Neural progenitor cell (in vitro differentiated cells): ENCODE results near the gene NUMB. TPM values are rescaled to one million over a fixed set of nuclear protein-coding genes. Genes with fewer than 3 reads are reported as not detected.
A peak's percentile ranks its signal among the peaks of the same experiment; 100 is the strongest.

Experiments used
- DNase-seq: peaks from one replicate; pipeline ENCODE4 v3.0.0-alpha.2; 2016; ENCODE audit warnings: low spot score
- H2AFZ ChIP-seq: fragments of 200-600 bp; sonication (generic); replicated peaks from 2 replicates; pipeline ENCODE4 v1.6.1; 2016; ENCODE audit warnings: antibody characterized with exemption
- H3F3A ChIP-seq: fragments of 200-600 bp; sonication (generic); 2 replicates; pipeline ENCODE4 v1.6.1; 2016; ENCODE audit warnings: antibody characterized with exemption, low read depth
- H3K27ac ChIP-seq: fragments of 200-600 bp; sonication (generic); 2 replicates; pipeline ENCODE4 v1.5.1; 2016; ENCODE audit warnings: mild to moderate bottlenecking
- H3K27me3 ChIP-seq: fragments of 200-600 bp; sonication (generic); 2 replicates; pipeline ENCODE4 v1.6.1; 2016; ENCODE audit warnings: mild to moderate bottlenecking, moderate library complexity
- H3K36me3 ChIP-seq: fragments of 200-600 bp; sonication (generic); 2 replicates; pipeline ENCODE4 v1.5.1; 2016
- H3K4me1 ChIP-seq: fragments of 200-600 bp; sonication (generic); 2 replicates; pipeline ENCODE4 v1.6.1; 2016; ENCODE audit warnings: mixed run types
- H3K4me2 ChIP-seq: fragments of 200-600 bp; sonication (generic); 2 replicates; pipeline ENCODE4 v1.6.1; 2016
- H3K4me3 ChIP-seq: fragments of 200-600 bp; sonication (generic); 2 replicates; pipeline ENCODE4 v1.5.1; 2016
- H3K79me2 ChIP-seq: fragments of 200-600 bp; sonication (generic); 2 replicates; pipeline ENCODE4 v1.6.1; 2016; ENCODE audit warnings: low read depth
- H3K9ac ChIP-seq: fragments of 200-600 bp; sonication (generic); 2 replicates; pipeline ENCODE4 v1.6.1; 2016
- H3K9me3 ChIP-seq: fragments of 200-600 bp; sonication (generic); 2 replicates; pipeline ENCODE4 v1.5.1; 2016; ENCODE audit warnings: low read depth
- H4K20me1 ChIP-seq: fragments of 200-600 bp; sonication (generic); 2 replicates; pipeline ENCODE4 v1.6.1; 2016; ENCODE audit warnings: low read depth
- H3K27ac Mint-ChIP-seq: 3 replicates; pipeline ENCODE4 v1.8.0; 2021; ENCODE audit warnings: mixed read lengths
- H3K27me3 Mint-ChIP-seq: 2 replicates; pipeline ENCODE4 v1.8.0; 2022; ENCODE audit warnings: low read depth, mild to moderate bottlenecking, inconsistent platforms, moderate library complexity, mixed read lengths; ENCODE audit not compliant: insufficient read depth
- H3K36me3 Mint-ChIP-seq: 3 replicates; pipeline ENCODE4 v1.8.0; 2021; ENCODE audit warnings: mixed read lengths
- H3K4me1 Mint-ChIP-seq: 3 replicates; pipeline ENCODE4 v1.8.0; 2021; ENCODE audit warnings: mixed read lengths
- H3K4me3 Mint-ChIP-seq: 3 replicates; pipeline ENCODE4 v1.8.0; 2021; ENCODE audit warnings: mild to moderate bottlenecking, moderate library complexity, mixed read lengths
- H3K9me3 Mint-ChIP-seq: 3 replicates; pipeline ENCODE4 v1.8.0; 2020; ENCODE audit warnings: mixed read lengths
- EZH2 ChIP-seq: fragments of 200-600 bp; sonication (generic); IDR thresholded peaks from 2 replicates; pipeline ENCODE4 v1.6.1; 2017; ENCODE audit warnings: antibody characterized with exemption, mild to moderate bottlenecking, moderate library complexity
- EZH2phosphoT487 ChIP-seq: fragments of 200-600 bp; sonication (generic); IDR thresholded peaks from 2 replicates; pipeline ENCODE4 v1.6.1; 2017; ENCODE audit warnings: antibody characterized with exemption
- total RNA-seq: library from RNA; depleted of rRNA; stranded (reverse); fragments of >200 nt; gene quantifications from 2 replicates; pipeline ENCODE4 v1.2.3, GENCODE V29; 2015; ENCODE audit warnings: low replicate concordance
- TF ChIP-seq, protein P1 (sequence below): fragments of 200-600 bp; sonication (generic); IDR thresholded peaks from 2 replicates; pipeline ENCODE4 v1.5.1; 2017; ENCODE audit warnings: antibody characterized with exemption, mild to moderate bottlenecking

The NUMB gene
- total RNA-seq, 1 donor from 2014 or later: 37.2 TPM

DNA sequence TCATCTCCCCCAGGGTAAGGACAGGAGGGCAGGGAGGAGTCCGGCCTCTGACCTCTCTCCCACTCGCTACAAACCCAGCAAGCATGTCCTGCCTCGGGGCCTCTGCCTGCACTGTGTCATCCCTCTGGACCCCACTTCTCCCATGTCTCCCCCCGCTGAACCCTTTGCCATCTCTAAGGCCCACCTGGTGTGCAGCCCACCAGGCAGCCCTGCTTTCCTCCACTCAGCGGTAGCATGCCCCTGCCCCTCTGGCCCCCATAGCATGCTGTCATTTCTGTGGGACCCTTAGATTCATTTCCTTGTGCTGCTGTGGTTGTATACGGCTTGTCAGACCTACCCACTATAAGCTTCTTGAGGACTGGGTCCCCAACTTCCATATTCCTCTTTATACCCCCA, 203.3 kb downstream of the NUMB start:
- H3K27ac Mint-ChIP-seq: peak overlapping the region; percentile 93

DNA sequence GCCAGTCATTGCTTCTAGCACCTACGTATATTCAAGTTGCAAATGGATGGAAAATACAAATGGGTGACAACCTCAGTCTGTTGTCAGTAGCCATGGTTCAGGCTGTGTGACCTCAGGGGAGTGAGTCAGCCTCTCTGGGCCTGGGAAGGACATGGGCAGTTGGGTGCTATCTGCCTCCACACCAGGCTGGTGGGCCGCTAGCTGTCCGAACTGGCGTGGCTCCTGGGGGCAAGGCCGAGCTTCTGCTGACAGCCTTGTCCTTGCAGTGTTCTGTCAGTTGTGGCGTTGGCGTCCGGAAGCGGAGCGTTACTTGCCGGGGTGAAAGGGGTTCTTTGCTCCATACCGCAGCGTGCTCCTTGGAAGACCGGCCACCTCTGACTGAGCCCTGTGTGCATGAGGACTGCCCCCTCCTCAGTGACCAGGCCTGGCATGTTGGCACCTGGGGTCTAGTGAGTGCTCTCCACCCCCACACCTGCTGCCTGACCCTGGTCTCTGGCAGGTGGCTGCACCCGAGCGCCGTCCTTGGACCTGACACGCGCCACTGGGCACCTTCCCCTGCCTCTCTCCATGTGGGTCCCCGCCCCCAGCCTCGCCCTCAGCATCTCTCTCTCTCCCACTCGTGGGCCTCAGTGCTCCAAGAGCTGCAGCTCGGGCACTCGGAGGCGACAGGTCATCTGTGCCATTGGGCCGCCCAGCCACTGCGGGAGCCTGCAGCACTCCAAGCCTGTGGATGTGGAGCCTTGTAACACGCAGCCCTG, 203.9 kb downstream of the NUMB start:
- no peak for DNase-seq
- Histone ChIP-seq H3K9me3 (no peaks in the 10 kb centered on the region), H3K4me3 (no peak overlapping the region), H3K27ac (no peak overlapping the region), H3K4me1 (no peaks in the 10 kb centered on the region), H3F3A (no peaks in the 10 kb centered on the region), H4K20me1 (no peaks in the 10 kb centered on the region), H3K9ac (no peak overlapping the region), H3K36me3 (no peaks in the 10 kb centered on the region), H3K27me3 (no peaks in the 10 kb centered on the region), H3K79me2 (no peaks in the 10 kb centered on the region), H2AFZ (no peak overlapping the region), H3K4me2 (no peak overlapping the region)
- H3K9me3 Mint-ChIP-seq: no peaks in the 10 kb centered on the region
- peaks cover 7% of the 10 kb centered on the region for H3K4me1 Mint-ChIP-seq
- no peaks in the 10 kb centered on the region for H3K36me3 Mint-ChIP-seq
- no peak overlapping the region for H3K4me3 Mint-ChIP-seq
- no peaks in the 10 kb centered on the region for H3K27me3 Mint-ChIP-seq
- TF ChIP-seq EZH2phosphoT487 (no peak), EZH2 (no peak)
- TF ChIP-seq, protein P1, sequence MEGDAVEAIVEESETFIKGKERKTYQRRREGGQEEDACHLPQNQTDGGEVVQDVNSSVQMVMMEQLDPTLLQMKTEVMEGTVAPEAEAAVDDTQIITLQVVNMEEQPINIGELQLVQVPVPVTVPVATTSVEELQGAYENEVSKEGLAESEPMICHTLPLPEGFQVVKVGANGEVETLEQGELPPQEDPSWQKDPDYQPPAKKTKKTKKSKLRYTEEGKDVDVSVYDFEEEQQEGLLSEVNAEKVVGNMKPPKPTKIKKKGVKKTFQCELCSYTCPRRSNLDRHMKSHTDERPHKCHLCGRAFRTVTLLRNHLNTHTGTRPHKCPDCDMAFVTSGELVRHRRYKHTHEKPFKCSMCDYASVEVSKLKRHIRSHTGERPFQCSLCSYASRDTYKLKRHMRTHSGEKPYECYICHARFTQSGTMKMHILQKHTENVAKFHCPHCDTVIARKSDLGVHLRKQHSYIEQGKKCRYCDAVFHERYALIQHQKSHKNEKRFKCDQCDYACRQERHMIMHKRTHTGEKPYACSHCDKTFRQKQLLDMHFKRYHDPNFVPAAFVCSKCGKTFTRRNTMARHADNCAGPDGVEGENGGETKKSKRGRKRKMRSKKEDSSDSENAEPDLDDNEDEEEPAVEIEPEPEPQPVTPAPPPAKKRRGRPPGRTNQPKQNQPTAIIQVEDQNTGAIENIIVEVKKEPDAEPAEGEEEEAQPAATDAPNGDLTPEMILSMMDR: no peak
- H3K27ac Mint-ChIP-seq: no peak overlapping the region

More for the DNA sequence above, 203.3 kb downstream of the NUMB start:
- Histone ChIP-seq H3K9ac (no peak overlapping the region), H3K4me1 (no peaks in the 10 kb centered on the region), H3F3A (no peaks in the 10 kb centered on the region), H3K79me2 (no peaks in the 10 kb centered on the region), H4K20me1 (no peaks in the 10 kb centered on the region), H3K4me2 (no peak overlapping the region), H3K9me3 (no peaks in the 10 kb centered on the region), H3K4me3 (no peak overlapping the region), H2AFZ (no peak overlapping the region), H3K27ac (no peak overlapping the region), H3K27me3 (no peaks in the 10 kb centered on the region), H3K36me3 (no peaks in the 10 kb centered on the region)
- DNase-seq: no peak
- Mint-ChIP-seq H3K27me3 (no peaks in the 10 kb centered on the region), H3K9me3 (no peaks in the 10 kb centered on the region), H3K4me1 (peaks cover 5% of the 10 kb centered on the region), H3K4me3 (peak overlapping the region; percentile 2), H3K36me3 (no peaks in the 10 kb centered on the region)
- TF ChIP-seq EZH2 (no peak), EZH2phosphoT487 (no peak)
- TF ChIP-seq, protein P1: no peak

DNA sequence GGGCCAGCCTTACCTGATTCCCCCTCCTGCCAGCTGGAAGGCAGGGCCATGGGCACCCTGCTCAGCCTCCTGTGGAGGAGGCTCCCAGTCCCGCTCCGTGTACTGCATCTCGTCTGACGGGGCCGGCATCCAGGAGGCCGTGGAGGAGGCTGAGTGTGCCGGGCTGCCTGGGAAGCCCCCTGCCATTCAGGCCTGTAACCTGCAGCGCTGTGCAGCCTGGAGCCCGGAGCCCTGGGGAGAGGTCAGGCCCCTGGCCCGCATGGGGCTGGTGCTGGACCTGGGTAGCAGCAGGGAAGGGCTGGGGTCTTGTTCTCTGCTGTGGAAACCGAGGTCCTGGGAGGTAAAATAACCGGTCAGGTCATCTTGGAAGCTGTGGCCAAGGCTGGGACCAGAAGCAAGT, 204.6 kb downstream of the NUMB start:
- H3K27ac Mint-ChIP-seq: no peak overlapping the region
- TF ChIP-seq EZH2phosphoT487: no peak
- TF ChIP-seq EZH2: no peak
- TF ChIP-seq, protein P1: no peak

More for the DNA sequence above, 204.6 kb downstream of the NUMB start:
- Mint-ChIP-seq H3K27me3 (no peaks in the 10 kb centered on the region), H3K4me3 (no peak overlapping the region), H3K4me1 (peaks cover 11% of the 10 kb centered on the region), H3K9me3 (no peaks in the 10 kb centered on the region), H3K36me3 (no peaks in the 10 kb centered on the region)
- Histone ChIP-seq H3K4me1 (no peaks in the 10 kb centered on the region), H3K4me2 (no peak overlapping the region), H3K9me3 (no peaks in the 10 kb centered on the region), H3K36me3 (no peaks in the 10 kb centered on the region), H3F3A (no peaks in the 10 kb centered on the region), H3K9ac (no peak overlapping the region), H3K79me2 (no peaks in the 10 kb centered on the region), H3K27me3 (no peaks in the 10 kb centered on the region), H4K20me1 (no peaks in the 10 kb centered on the region), H2AFZ (no peak overlapping the region), H3K4me3 (no peak overlapping the region), H3K27ac (no peak overlapping the region)
- DNase-seq: no peak
